ENCODE data around the gene GPC5.
"Not testable (repeated sequence)": the region's sequence is repeated elsewhere in the genome, so short reads cannot be mapped to it uniquely, and the experiment has no call there.

The GPC5 gene

GRCh38 chr13:92221916-92222315, 823.5 kb downstream of the GPC5 start:
- DNase-seq, result no peak

- DNase-seq, result no peak
These were observed 825.8 kb downstream of the GPC5 start for GRCh38 chr13:92224052-92224821.

- no peak for DNase-seq
These were observed 826.4 kb downstream of the GPC5 start for GRCh38 chr13:92224825-92225224.

GRCh38 chr13:92225861-92226260, 827.4 kb downstream of the GPC5 start:
- DNase-seq, result no peak

- no peak for DNase-seq
These were observed 834.5 kb downstream of the GPC5 start for GRCh38 chr13:92232871-92233270.

GRCh38 chr13:92251671-92252210, 853.3 kb downstream of the GPC5 start:
- DNase-seq, result no peak

- DNase-seq, result no peak
These were observed 857.1 kb downstream of the GPC5 start for GRCh38 chr13:92255526-92255925.

GRCh38 chr13:92256211-92256610, 857.8 kb downstream of the GPC5 start:
- DNase-seq, result no peak

- no peak for DNase-seq
These were observed 860.6 kb downstream of the GPC5 start for GRCh38 chr13:92259046-92259445.

GRCh38 chr13:92259523-92259922, 861.1 kb downstream of the GPC5 start:
- no peak for DNase-seq

GRCh38 chr13:92260363-92260762, 861.9 kb downstream of the GPC5 start:
- DNase-seq, result no peak

- DNase-seq, result no peak
These were observed 863.8 kb downstream of the GPC5 start for GRCh38 chr13:92262100-92262788.

- no peak for DNase-seq
These were observed 867.0 kb downstream of the GPC5 start for GRCh38 chr13:92265408-92265807.

GRCh38 chr13:92270990-92271389, 872.6 kb downstream of the GPC5 start:
- DNase-seq, result no peak

GRCh38 chr13:92272177-92272576, 873.8 kb downstream of the GPC5 start:
- no peak for DNase-seq

- not testable (repeated sequence) for DNase-seq
These were observed 882.6 kb downstream of the GPC5 start for GRCh38 chr13:92280986-92281385.

GRCh38 chr13:92290718-92291307, 892.4 kb downstream of the GPC5 start:
- DNase-seq, result not testable (repeated sequence)

- DNase-seq, result not testable (repeated sequence)
These were observed 896.1 kb downstream of the GPC5 start for GRCh38 chr13:92294533-92294932.

GRCh38 chr13:92296154-92296671, 897.8 kb downstream of the GPC5 start:
- not testable (repeated sequence) for DNase-seq

- DNase-seq, result no peak
These were observed 899.8 kb downstream of the GPC5 start for GRCh38 chr13:92297971-92298942.

- no peak for DNase-seq
These were observed 902.2 kb downstream of the GPC5 start for GRCh38 chr13:92300651-92301050.

GRCh38 chr13:92303428-92303827, 905.0 kb downstream of the GPC5 start:
- DNase-seq, result no peak
